ENCODE data around the gene STRN3.

Gene STRN3

GRCh38 chr14:30848449-30849240, 177.5 kb downstream of the STRN3 start:
- H3K27ac Mint-ChIP-seq: no peak overlapping the region
- no peaks in the 10 kb centered on the region for H3K36me3 Mint-ChIP-seq (ENCODE audit: low read depth)
- H3K27me3 Mint-ChIP-seq: peaks cover 44% of the 10 kb centered on the region
- no peaks in the 10 kb centered on the region for H3K4me1 Mint-ChIP-seq (ENCODE audit: low read depth)
- no peak overlapping the region for H3K4me3 Mint-ChIP-seq
- H3K9me3 Mint-ChIP-seq: no peaks in the 10 kb centered on the region
- DNase-seq: no peak

Measured in activated T-cell treated with anti-CD3 and anti-CD28 coated beads, Interleukin-2, amount 50 U/mL, for 24 hours (primary cell).